KMS-11 (cell line): ENCODE results near the gene B4GALT1.
"Not testable (repeated sequence)": the region's sequence is repeated elsewhere in the genome, so short reads cannot be mapped to it uniquely, and the experiment has no call there.

ENCODE experiments used
- H2AFZ ChIP-seq: fragments of 200-600 bp; sonication (generic); 2 replicates; pipeline ENCODE4 v1.6.1; 2016; ENCODE audit warnings: antibody characterized with exemption, mixed run types, low read depth
- H3K27ac ChIP-seq: fragments of 200-600 bp; sonication (generic); 2 replicates; pipeline ENCODE4 v1.6.1; 2016; ENCODE audit warnings: mild to moderate bottlenecking, mixed run types
- H3K27me3 ChIP-seq: fragments of 200-600 bp; sonication (generic); 2 replicates; pipeline ENCODE4 v1.6.1; 2017; ENCODE audit warnings: mild to moderate bottlenecking, low read depth, mixed run types, moderate library complexity; ENCODE audit not compliant: insufficient read depth
- H3K36me3 ChIP-seq: fragments of 200-600 bp; sonication (generic); 2 replicates; pipeline ENCODE4 v1.6.1; 2017; ENCODE audit warnings: mild to moderate bottlenecking, mixed run types; ENCODE audit not compliant: insufficient read depth
- H3K4me1 ChIP-seq: fragments of 200-600 bp; sonication (generic); 2 replicates; pipeline ENCODE4 v1.6.1; 2016; ENCODE audit warnings: mild to moderate bottlenecking, low read depth, mixed run types; ENCODE audit not compliant: poor library complexity, severe bottlenecking
- H3K4me2 ChIP-seq: fragments of 200-600 bp; sonication (generic); 2 replicates; pipeline ENCODE4 v1.7.0; 2016; ENCODE audit warnings: mild to moderate bottlenecking, mixed run types
- H3K4me3 ChIP-seq: fragments of 200-600 bp; sonication (generic); IDR thresholded peaks from 2 replicates; pipeline ENCODE4 v1.6.1; 2017; ENCODE audit warnings: low read depth, low read length, mixed read lengths; ENCODE audit not compliant: insufficient read depth
- H3K79me2 ChIP-seq: fragments of 200-600 bp; sonication (generic); 2 replicates; pipeline ENCODE4 v1.6.1; 2016; ENCODE audit warnings: low read depth, mixed run types; ENCODE audit not compliant: insufficient read depth
- H3K9ac ChIP-seq: fragments of 200-600 bp; sonication (generic); 2 replicates; pipeline ENCODE4 v1.6.1; 2016; ENCODE audit warnings: mild to moderate bottlenecking, mixed run types
- H4K20me1 ChIP-seq: fragments of 200-600 bp; sonication (generic); 2 replicates; pipeline ENCODE4 v1.6.1; 2016; ENCODE audit warnings: mild to moderate bottlenecking, mixed run types; ENCODE audit not compliant: insufficient read depth
- TF ChIP-seq, protein P1 (sequence below): fragments of 200-600 bp; sonication (generic); conservative IDR thresholded peaks from 2 replicates; pipeline ENCODE4 v1.6.1; 2017; ENCODE audit warnings: low read depth, mild to moderate bottlenecking, antibody characterized with exemption, low read length, moderate library complexity, mixed read lengths

Gene B4GALT1

DNA sequence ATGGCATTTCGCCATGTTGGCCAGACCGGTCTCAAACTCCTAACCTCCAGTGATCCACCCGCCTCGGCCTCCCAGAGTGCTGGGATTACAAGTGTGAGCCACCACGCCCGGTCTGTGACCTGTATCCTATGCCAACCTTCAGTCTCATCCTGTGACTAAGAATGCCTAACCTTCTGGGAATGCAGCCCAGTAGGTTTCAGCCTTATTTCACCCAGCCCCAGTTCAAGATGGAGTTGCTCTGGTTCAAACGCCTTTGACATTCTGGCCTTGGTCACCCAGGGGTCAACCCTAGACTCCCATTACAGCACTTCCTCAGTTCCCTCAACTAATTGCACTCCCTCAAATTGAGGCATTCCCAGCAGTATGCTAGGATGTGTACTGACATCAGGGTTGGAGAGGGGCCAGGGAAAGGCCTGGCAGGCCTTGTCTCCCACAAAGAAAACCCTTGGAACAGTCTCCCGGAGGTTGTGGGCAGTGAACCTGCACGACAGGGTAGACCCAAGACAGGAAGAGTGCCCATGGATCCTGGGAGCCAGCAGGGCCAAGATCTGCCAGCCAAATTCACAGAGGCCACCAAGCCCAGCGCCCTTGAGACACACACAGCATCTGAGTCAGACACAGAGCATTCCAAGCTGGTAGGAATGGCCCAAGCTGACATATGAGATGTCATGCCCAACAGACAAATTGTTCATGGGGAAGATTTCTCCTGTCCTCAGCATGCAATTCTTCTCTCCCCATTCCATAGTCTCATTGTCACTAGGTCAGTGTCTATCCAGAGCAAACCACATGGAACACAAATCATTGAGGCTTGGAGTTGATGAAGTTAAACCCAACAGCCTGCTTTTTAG is 65.8 kb downstream of the B4GALT1 start:
- H2AFZ ChIP-seq: no peak overlapping the region
- H3K79me2 ChIP-seq: no peaks in the 10 kb centered on the region
- no peaks in the 10 kb centered on the region for H4K20me1 ChIP-seq
- H3K27ac ChIP-seq: no peak overlapping the region
- TF ChIP-seq, protein P1, sequence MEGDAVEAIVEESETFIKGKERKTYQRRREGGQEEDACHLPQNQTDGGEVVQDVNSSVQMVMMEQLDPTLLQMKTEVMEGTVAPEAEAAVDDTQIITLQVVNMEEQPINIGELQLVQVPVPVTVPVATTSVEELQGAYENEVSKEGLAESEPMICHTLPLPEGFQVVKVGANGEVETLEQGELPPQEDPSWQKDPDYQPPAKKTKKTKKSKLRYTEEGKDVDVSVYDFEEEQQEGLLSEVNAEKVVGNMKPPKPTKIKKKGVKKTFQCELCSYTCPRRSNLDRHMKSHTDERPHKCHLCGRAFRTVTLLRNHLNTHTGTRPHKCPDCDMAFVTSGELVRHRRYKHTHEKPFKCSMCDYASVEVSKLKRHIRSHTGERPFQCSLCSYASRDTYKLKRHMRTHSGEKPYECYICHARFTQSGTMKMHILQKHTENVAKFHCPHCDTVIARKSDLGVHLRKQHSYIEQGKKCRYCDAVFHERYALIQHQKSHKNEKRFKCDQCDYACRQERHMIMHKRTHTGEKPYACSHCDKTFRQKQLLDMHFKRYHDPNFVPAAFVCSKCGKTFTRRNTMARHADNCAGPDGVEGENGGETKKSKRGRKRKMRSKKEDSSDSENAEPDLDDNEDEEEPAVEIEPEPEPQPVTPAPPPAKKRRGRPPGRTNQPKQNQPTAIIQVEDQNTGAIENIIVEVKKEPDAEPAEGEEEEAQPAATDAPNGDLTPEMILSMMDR: no peak
- H3K36me3 ChIP-seq: no peaks in the 10 kb centered on the region
- no peak overlapping the region for H3K9ac ChIP-seq
- H3K4me3 ChIP-seq: no peak overlapping the region
- no peaks in the 10 kb centered on the region for H3K27me3 ChIP-seq
- H3K4me2 ChIP-seq: no peak overlapping the region
- no peaks in the 10 kb centered on the region for H3K4me1 ChIP-seq

DNA sequence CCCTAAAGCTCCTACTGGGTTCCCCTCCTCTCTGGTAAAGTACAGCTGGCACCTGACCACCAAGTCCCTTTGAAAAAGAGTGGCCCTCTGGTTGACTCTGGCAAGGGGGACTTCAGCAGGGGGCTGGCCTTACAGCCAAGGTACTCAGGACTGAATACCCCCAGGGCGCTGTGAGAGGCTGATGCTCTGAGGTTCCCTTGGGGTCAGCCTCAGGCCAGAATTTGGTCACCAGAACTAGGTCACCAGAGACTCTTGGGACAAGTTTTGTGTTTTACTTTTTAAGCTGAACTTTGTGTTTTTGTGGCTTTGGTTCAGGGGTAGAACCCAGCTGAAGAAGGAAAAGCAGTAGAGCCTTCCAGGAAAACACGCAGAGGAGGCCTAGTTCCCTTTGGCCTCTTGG is 67.4 kb downstream of the B4GALT1 start:
- Histone ChIP-seq H2AFZ (no peak overlapping the region), H3K9ac (no peak overlapping the region), H3K4me1 (no peaks in the 10 kb centered on the region), H3K4me2 (no peak overlapping the region), H3K79me2 (no peaks in the 10 kb centered on the region), H3K27me3 (no peaks in the 10 kb centered on the region), H3K36me3 (no peaks in the 10 kb centered on the region), H3K27ac (no peak overlapping the region), H4K20me1 (no peaks in the 10 kb centered on the region), H3K4me3 (no peak overlapping the region)
- TF ChIP-seq, protein P1: no peak

DNA sequence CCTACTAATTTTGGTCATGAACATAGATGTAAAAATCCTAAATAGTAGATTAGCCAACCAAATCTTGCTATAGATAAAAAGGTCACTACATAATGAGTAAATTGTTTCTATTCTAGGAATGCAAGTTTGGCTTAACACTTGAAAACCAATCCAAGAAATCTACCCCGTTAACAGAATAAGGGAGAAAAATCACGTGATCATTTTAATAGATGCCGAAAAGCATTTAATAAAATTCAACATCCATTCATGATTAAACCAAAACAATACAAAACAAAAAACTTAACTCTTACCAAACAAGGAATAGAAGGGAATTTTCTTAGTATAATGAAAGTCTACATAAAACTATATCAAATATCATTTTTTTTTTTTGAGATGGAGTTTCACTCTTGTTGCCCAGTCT is 69.9 kb downstream of the B4GALT1 start:
- no peak overlapping the region for H3K27ac ChIP-seq
- no peak overlapping the region for H3K9ac ChIP-seq
- H3K4me1 ChIP-seq: no peaks in the 10 kb centered on the region
- no peaks in the 10 kb centered on the region for H3K79me2 ChIP-seq
- no peak overlapping the region for H3K4me3 ChIP-seq
- no peak overlapping the region for H2AFZ ChIP-seq
- no peaks in the 10 kb centered on the region for H3K27me3 ChIP-seq
- TF ChIP-seq, protein P1: no peak
- no peak overlapping the region for H3K4me2 ChIP-seq
- H4K20me1 ChIP-seq: no peaks in the 10 kb centered on the region
- no peaks in the 10 kb centered on the region for H3K36me3 ChIP-seq

DNA sequence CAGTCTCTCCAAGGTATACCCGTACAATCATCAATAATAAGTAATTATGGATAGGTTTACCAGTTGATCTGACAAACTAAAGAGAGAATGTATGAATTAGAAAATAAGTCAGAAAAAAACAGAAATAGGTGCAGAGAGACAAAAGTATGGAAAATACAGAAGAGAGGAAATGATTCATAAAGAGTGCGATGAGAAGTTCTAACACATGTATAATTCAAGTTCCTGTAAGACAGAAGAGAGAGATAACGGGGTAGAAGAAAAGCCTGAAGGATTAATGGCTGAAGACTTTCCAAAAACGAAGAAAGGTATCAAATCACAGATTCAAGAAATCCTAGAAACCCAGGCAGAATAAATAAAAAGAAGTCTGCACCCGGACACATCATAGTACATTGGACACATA is 74.5 kb downstream of the B4GALT1 start:
- Histone ChIP-seq H3K27me3 (no peaks in the 10 kb centered on the region), H3K27ac (no peak overlapping the region), H3K4me1 (no peaks in the 10 kb centered on the region), H3K4me3 (no peak overlapping the region), H3K9ac (no peak overlapping the region), H3K79me2 (no peaks in the 10 kb centered on the region), H3K36me3 (no peaks in the 10 kb centered on the region), H3K4me2 (no peak overlapping the region), H4K20me1 (no peaks in the 10 kb centered on the region), H2AFZ (no peak overlapping the region)
- TF ChIP-seq, protein P1: no peak

DNA sequence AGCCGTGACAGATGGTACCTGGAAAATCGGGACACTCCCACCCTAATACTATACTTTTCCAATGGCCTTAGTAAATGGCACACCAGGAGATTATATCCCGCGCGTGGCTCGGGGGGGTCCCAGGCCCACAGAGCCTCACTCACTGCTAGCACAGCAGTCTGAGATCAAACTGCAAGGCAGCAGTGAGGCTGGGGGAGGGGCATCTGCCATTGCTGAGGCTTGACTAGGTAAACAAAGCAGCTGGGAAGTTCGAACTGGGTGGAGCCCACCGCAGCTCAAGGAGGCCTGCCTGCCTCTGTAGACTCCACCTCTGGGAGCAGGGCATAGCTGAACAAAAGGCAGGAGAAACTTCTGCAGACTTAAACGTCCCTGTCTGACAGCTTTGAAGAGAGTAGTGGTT is 81.5 kb downstream of the B4GALT1 start:
- not testable (repeated sequence) for H3K4me3 ChIP-seq, H3K9ac ChIP-seq, H3K4me2 ChIP-seq, H2AFZ ChIP-seq, H4K20me1 ChIP-seq, H3K27ac ChIP-seq, H3K36me3 ChIP-seq, H3K27me3 ChIP-seq, H3K79me2 ChIP-seq
- H3K4me1 ChIP-seq: peaks cover 11% of the 10 kb centered on the region
